GM10847 (cell line): ENCODE results near the gene HS3ST4.

ENCODE experiments used
- POLR2A ChIP-seq: IDR thresholded peaks from 2 replicates; pipeline ENCODE4 v1.6.1; 2011; ENCODE audit not compliant: insufficient read length; ENCODE audit errors: extremely low read depth

Gene HS3ST4

DNA sequence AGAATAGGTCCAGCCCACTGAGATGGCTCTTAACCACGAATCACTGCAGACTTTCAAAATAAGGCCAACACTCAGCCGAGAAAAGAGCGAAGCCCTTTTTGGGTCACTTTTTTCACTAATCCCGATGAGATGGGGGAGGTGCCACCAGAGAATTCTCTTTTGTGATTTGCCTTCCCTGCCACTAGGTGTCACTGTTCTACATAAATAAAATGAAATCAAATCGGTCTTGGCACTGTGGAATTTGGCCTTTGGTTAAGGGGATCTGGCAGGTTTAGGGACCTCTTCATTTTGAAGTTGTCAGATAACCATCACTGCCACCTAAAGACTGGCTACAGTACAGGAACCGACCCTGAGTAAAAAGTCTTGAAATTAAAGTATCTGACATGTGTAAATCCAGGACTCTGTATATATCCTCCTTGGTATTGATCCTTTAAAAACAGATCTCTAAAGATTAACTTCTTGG lies 147.0 kb downstream of the HS3ST4 start:
- TF ChIP-seq POLR2A, result no peak

- no peak for TF ChIP-seq POLR2A
Observed at GRCh38 chr16:25841761-25842160, 150.0 kb downstream of the HS3ST4 start.

DNA sequence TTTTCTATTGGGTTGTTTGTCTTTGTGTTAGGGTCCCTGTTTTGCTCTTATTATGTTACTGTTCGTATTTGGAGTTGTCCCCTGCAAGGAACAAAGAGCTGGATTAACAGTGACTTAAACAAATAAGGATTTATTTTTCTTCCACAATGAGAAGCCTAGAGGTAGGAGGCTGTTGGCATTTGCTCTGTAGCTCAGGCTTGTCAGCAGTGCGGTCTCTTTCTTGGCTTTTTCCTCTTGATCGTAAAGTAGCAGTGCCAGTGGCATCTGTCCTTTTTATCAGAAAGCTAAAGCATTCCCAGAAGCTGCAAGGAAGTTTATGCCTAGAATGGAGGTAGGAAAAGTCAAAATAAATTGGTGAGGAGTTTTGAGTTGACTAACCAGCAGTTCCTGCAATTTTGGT lies 154.1 kb downstream of the HS3ST4 start:
- no peak for TF ChIP-seq POLR2A

- TF ChIP-seq POLR2A, result no peak
Observed at GRCh38 chr16:25854141-25854540, 162.4 kb downstream of the HS3ST4 start.

DNA sequence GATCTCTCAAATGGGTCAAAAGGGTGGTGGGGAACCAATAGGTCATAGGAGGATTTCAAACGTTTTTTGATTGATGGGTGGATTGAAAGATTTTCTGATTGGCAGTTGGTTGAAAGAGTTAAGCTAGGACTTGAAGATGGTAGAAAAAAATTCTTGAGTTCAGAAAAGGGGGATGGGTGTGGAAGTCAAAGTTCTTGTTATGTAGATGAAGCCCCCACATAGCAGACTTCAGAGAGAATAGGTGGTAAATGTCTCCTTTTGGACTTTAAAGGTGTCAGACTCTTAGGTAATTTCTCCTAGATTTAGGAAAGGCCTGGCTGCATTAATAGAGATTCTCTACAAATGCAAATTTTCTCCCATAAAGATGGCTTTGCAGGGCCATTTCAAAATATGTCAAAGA lies 163.3 kb downstream of the HS3ST4 start:
- TF ChIP-seq POLR2A, result no peak

- TF ChIP-seq POLR2A, result no peak
Observed at GRCh38 chr16:25855818-25856217, 164.1 kb downstream of the HS3ST4 start.

DNA sequence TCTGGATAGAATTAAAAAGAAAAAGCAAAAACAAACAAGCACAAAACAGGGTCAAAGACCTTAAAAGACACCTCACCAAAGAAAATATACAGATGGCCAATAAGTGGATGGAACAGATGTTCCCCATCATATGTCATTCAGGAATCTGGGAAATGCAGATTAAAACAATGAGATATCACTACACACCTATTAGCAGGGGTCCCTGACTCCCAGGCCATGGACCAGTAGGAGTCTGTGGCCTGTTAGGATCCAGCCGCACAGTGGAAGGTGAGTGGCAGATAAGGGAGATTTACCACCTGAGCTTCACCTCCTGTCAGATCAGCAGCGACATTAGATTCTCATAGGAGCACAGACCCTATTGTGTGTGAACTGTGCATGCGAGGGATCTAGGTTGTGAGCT lies 167.9 kb downstream of the HS3ST4 start:
- no peak for TF ChIP-seq POLR2A

- TF ChIP-seq POLR2A, result no peak
Observed at GRCh38 chr16:25867041-25867440, 175.3 kb downstream of the HS3ST4 start.

- TF ChIP-seq POLR2A, result no peak
Observed at GRCh38 chr16:25868106-25868505, 176.3 kb downstream of the HS3ST4 start.

GRCh38 chr16:25868706-25869370 lies 177.1 kb downstream of the HS3ST4 start:
- TF ChIP-seq POLR2A, result no peak

- TF ChIP-seq POLR2A, result no peak
Observed at GRCh38 chr16:25872369-25873070, 180.8 kb downstream of the HS3ST4 start.

- no peak for TF ChIP-seq POLR2A
Observed at GRCh38 chr16:25874196-25874595, 182.4 kb downstream of the HS3ST4 start.

GRCh38 chr16:25875956-25876598 lies 184.3 kb downstream of the HS3ST4 start:
- no peak for TF ChIP-seq POLR2A

DNA sequence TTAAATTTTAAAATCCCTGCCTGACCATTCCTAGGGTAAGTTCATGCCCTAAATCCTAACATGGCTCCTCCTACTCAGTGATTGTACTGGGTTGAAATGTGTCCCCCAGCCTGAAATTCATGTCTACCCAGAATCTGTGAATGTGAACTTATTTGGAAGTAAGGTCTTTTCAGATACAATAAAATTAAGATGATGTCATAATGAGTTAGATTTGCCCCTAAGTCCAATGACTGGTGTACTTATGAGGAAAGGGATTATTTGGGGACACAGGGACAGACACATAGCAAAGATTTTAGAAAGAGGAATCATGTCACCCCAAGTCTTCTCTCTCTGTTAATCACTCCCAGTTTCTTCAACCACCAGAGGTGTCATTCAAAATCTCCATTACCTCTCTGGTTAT lies 185.3 kb downstream of the HS3ST4 start:
- no peak for TF ChIP-seq POLR2A

DNA sequence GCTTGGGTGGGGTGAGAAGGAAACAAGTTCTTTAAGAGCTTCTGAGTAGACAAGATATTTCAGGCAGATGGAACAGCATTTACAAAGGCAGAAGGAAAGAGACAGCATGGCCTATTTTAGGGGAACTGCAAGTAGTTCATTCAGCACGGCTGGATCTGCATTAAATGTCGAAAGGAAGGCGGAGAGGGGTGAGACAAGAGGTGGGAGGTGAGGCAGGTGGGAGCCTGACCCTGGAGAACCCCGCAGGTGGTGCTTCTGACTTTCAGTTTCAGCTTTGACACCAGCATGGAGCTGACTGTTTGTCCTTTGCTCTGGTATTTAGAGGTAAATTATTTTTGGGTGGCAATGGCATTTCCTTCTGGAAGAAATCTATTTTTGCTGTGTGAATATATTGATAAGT lies 194.8 kb downstream of the HS3ST4 start:
- no peak for TF ChIP-seq POLR2A

GRCh38 chr16:25888868-25889267 lies 197.1 kb downstream of the HS3ST4 start:
- no peak for TF ChIP-seq POLR2A
